PC-3 (cell line): ENCODE measurements around the gene PRF1.

Source experiments
- CTCF ChIP-seq: fragments of 300-600 bp; sonication (generic); conservative IDR thresholded peaks from 2 replicates; pipeline ENCODE4 v1.5.1; 2017; ENCODE audit warnings: antibody characterized with exemption, low read depth, mild to moderate bottlenecking, low read length
- EZH2 ChIP-seq: fragments of 300-600 bp; sonication (generic); IDR thresholded peaks from one replicate; pipeline ENCODE4 v1.6.1; 2017; ENCODE audit warnings: antibody characterized with exemption, mild to moderate bottlenecking, low read length; ENCODE audit not compliant: unreplicated experiment
- EZH2phosphoT487 ChIP-seq: fragments of 300-600 bp; sonication (generic); IDR thresholded peaks from 2 replicates; pipeline ENCODE4 v1.6.1; 2018; ENCODE audit warnings: mild to moderate bottlenecking, antibody characterized with exemption, low read length, borderline replicate concordance

GRCh38 chr10:70595566-70596016, 7.0 kb downstream of the PRF1 start:
- TF ChIP-seq CTCF (no peak), EZH2phosphoT487 (no peak), EZH2 (no peak)
